Mesenteric fat pad (tissue), 1 donor: ENCODE measurements around the gene TBL3. TPM values are rescaled to one million over a fixed set of nuclear protein-coding genes. Genes with fewer than 3 reads are reported as not detected.
A peak's percentile ranks its signal among the peaks of the same experiment; 100 is the strongest.

Experiments
- DNase-seq: peaks from one replicate; pipeline ENCODE4 v3.0.0-alpha.2; 2020; ENCODE audit warnings: low spot score
- total RNA-seq: library from RNA; stranded (reverse); fragmentation: NEBNext Ultra II Directional; extraction: Animal tissue kit (Norgen Biotek cat#: 25700); gene quantifications from one replicate; pipeline ENCODE4 v1.2.1, GENCODE V29; 2021
- donor health status: DM: yes; HTN: yes; CAD: no.

TBL3 gene
- total RNA-seq, 1 donor from 2014 or later = 26.5 TPM

- DNase-seq = no peak
Observed at GRCh38 chr16:2013527-2013926, 41.7 kb downstream of the TBL3 start.

- DNase-seq = no peak
Observed at GRCh38 chr16:2015117-2015946, 43.5 kb downstream of the TBL3 start.

- DNase-seq = no peak
Observed at GRCh38 chr16:2015947-2016208, 44.0 kb downstream of the TBL3 start.

GRCh38 chr16:2016407-2016922 lies 44.6 kb downstream of the TBL3 start:
- DNase-seq = no peak

GRCh38 chr16:2019518-2019920 lies 47.7 kb downstream of the TBL3 start, which contains the start of gene NPW:
TSS of gene NPW (plus strand) at chr16:2019785.
- no peak for DNase-seq

- DNase-seq = no peak
Observed at GRCh38 chr16:2019921-2020831, 48.3 kb downstream of the TBL3 start.

GRCh38 chr16:2022723-2023091 lies 50.9 kb downstream of the TBL3 start:
- DNase-seq = no peak

GRCh38 chr16:2023092-2024031 lies 51.5 kb downstream of the TBL3 start:
- DNase-seq = peak; percentile 98

- no peak for DNase-seq
Observed at GRCh38 chr16:2024032-2024420, 52.2 kb downstream of the TBL3 start.

GRCh38 chr16:2025251-2025650 lies 53.4 kb downstream of the TBL3 start:
- DNase-seq = no peak

- DNase-seq = no peak
Observed at GRCh38 chr16:2025878-2026460, 54.1 kb downstream of the TBL3 start.

- DNase-seq = no peak
Observed at GRCh38 chr16:2026461-2027023, 54.7 kb downstream of the TBL3 start, which contains the start of gene NHERF2. TSS of gene NHERF2 (plus strand) at chr16:2026902. CDS start at chr16:2027006, 104 bp downstream.

GRCh38 chr16:2027024-2028010 lies 55.5 kb downstream of the TBL3 start:
- no peak for DNase-seq

GRCh38 chr16:2028146-2028545 lies 56.3 kb downstream of the TBL3 start:
- no peak for DNase-seq

- DNase-seq = no peak
Observed at GRCh38 chr16:2028620-2029220, 56.9 kb downstream of the TBL3 start.

- no peak for DNase-seq
Observed at GRCh38 chr16:2029350-2029749, 57.5 kb downstream of the TBL3 start.

- no peak for DNase-seq
Observed at GRCh38 chr16:2030036-2030435, 58.2 kb downstream of the TBL3 start.

- DNase-seq = no peak
Observed at GRCh38 chr16:2031081-2031577, 59.3 kb downstream of the TBL3 start.
